ENCODE results near the gene ASH1L.

ASH1L gene

DNA sequence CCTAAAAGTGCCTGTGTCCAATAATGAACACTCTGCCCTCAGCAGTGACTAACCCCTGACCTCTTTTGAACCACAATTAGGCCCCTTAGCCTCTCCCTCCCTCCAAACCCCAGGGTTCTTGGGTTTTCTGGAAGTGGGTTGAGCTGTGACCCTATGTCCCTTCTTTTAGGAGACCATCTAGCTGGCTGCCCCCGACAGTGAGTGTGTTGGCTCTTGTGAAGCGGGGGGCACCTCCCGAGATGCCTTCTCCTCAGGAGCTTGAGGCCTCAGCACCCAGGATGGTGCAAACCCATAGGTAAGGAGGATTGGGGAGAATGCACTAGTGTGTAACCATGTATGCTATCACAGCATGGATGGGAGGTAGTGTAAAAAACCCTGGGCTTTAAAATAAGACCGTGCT lies 234.6 kb downstream of the ASH1L start:
- Histone ChIP-seq H3K4me3 (ENCODE audit: low read depth, low read length) (no peak overlapping the region), H3K4me1 (ENCODE audit: control insufficient read depth, insufficient read depth, low read length, unreplicated experiment) (peaks cover 4% of the 10 kb centered on the region), H3K27me3 (ENCODE audit: insufficient read depth, low read length) (no peaks in the 10 kb centered on the region), H3K79me2 (ENCODE audit: control insufficient read depth, insufficient read depth, low read length, unreplicated experiment) (peaks cover 25% of the 10 kb centered on the region), H3K27ac (ENCODE audit: low read depth, low read length) (no peak overlapping the region), H2AFZ (ENCODE audit: low read length, unreplicated experiment) (no peak overlapping the region), H3K36me3 (ENCODE audit: insufficient read depth, low read length) (0 out of 2 replicates have a peak, but pooled peaks cover 7% of the 10 kb centered on the region)

DNA sequence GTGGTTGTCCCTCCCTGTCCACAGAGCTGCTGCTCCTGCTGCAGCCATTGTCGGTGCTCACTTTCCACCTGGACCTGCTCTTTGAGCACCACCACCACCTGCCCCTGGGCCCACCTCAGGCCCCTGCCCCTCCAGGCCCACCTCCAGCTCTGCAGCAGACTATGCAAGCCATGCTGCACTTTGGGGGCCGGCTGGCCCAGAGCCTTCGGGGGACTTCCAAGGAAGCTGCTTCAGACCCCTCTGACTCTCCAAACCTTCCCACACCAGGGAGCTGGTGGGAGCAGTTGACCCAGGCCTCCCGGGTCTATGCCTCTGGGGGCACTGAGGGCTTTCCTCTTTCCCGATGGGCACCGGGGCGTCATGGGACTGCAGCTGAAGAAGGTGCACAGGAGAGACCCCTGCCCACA lies 236.0 kb downstream of the ASH1L start:
- no peak overlapping the region for H2AFZ ChIP-seq (ENCODE audit: low read length, unreplicated experiment)
- 0 out of 2 replicates have a peak, but pooled peaks cover 7% of the 10 kb centered on the region for H3K36me3 ChIP-seq (ENCODE audit: insufficient read depth, low read length)
- no peaks in the 10 kb centered on the region for H3K27me3 ChIP-seq (ENCODE audit: insufficient read depth, low read length)
- peaks cover 33% of the 10 kb centered on the region for H3K79me2 ChIP-seq (ENCODE audit: control insufficient read depth, insufficient read depth, low read length, unreplicated experiment)
- peaks cover 13% of the 10 kb centered on the region for H3K4me1 ChIP-seq (ENCODE audit: control insufficient read depth, insufficient read depth, low read length, unreplicated experiment)
- H3K4me3 ChIP-seq (ENCODE audit: low read depth, low read length): no peak overlapping the region; the same call in 1 of the 2 replicates
- no peak overlapping the region for H3K27ac ChIP-seq (ENCODE audit: low read depth, low read length)

DNA sequence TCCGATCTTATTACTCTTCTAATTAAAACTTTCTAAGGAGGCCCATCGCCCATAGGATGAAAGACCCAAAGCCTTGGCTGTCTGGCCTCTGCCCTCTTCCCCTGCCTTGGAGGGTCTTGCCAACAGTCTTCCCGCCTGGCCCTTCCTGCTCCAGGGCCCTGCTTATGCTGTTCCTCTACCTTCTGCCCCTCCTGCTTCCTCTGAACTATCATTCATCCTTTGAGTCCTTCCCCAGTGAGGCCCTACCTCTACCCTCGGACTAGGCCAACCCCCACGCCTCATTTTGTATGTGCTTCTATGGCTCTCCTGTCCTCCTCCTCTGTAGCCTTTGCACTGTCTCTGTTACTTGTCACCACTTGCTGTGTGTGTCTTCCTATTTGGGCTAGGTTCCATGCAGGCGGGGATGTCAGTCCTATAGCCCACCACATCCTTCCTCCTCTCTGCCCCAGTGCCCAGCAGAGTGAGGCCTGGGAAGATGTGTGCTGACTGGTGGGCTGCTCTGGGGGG lies 236.5 kb downstream of the ASH1L start:
- Histone ChIP-seq H3K79me2 (ENCODE audit: control insufficient read depth, insufficient read depth, low read length, unreplicated experiment) (peaks cover 39% of the 10 kb centered on the region), H3K36me3 (ENCODE audit: insufficient read depth, low read length) (0 out of 2 replicates have a peak, but pooled peaks cover 7% of the 10 kb centered on the region), H3K4me1 (ENCODE audit: control insufficient read depth, insufficient read depth, low read length, unreplicated experiment) (peaks cover 19% of the 10 kb centered on the region), H3K4me3 (ENCODE audit: low read depth, low read length) (peak overlapping the region; percentile 81), H3K27me3 (ENCODE audit: insufficient read depth, low read length) (no peaks in the 10 kb centered on the region), H3K27ac (ENCODE audit: low read depth, low read length) (no peak overlapping the region), H2AFZ (ENCODE audit: low read length, unreplicated experiment) (no peak overlapping the region)

DNA sequence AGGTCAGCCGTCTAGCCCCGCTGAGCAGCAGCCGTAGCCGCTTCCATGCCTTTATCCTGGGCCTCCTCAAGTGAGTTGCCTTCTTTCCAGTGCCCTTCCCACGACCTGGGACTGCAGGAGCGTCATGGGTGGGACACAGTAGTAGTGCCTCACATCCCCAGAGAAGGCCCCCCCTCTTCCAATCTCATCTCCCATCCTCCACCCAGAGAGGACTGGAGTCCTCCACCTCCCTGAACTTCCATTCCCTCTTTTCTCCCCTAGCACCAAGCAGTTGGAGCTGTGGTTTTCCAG lies 237.1 kb downstream of the ASH1L start:
- H3K27me3 ChIP-seq (ENCODE audit: insufficient read depth, low read length): no peaks in the 10 kb centered on the region
- no peak overlapping the region for H3K27ac ChIP-seq (ENCODE audit: low read depth, low read length)
- H3K4me3 ChIP-seq (ENCODE audit: low read depth, low read length): peak overlapping the region; percentile 81
- H3K79me2 ChIP-seq (ENCODE audit: control insufficient read depth, insufficient read depth, low read length, unreplicated experiment): peaks cover 41% of the 10 kb centered on the region
- H3K4me1 ChIP-seq (ENCODE audit: control insufficient read depth, insufficient read depth, low read length, unreplicated experiment): peaks cover 23% of the 10 kb centered on the region
- 0 out of 2 replicates have a peak, but pooled peaks cover 7% of the 10 kb centered on the region for H3K36me3 ChIP-seq (ENCODE audit: insufficient read depth, low read length)
- no peak overlapping the region for H2AFZ ChIP-seq (ENCODE audit: low read length, unreplicated experiment)

DNA sequence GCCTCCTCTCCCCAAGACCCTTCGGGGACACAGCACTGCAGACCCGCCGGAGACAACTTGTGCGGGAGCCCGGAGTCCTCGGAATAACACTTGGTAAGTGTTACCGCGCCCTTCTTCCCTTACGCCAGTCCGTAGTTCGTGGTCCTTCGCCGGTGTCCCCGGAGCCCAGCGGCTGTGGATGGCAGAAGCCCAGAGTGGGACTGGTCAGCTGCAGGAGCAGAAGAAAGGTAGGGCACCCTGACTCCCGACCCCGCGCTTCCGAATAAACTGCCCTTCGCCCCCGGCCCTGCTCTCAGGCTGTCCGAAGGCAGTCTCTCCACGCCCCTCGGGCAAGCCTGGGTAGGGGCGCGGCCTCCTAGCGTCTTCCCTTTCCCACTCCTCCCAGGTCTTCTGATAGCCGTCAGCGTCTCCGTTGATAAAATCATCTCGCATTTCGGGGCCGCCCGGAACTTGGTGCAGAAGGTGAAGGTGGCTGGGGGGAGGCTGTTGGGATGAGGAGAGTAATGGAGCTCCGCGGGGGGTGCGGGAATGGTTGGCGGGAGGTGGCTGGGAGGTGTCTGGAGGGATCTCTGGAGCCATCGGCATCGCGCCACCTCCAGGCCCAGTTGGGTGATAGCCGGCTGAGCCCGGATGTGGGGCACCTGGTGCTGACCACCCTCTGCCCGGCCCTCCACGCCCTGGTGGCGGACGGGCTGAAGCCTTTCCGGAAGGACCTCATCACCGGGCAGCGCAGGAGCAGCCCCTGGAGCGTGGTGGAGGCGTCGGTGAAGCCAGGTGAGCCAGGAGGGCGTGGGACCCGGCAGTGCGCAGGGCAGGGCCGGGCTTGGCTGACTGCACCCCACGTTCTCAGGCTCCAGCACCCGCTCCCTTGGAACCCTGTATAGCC lies 237.6 kb downstream of the ASH1L start:
- Histone ChIP-seq H3K4me1 (ENCODE audit: control insufficient read depth, insufficient read depth, low read length, unreplicated experiment) (peaks cover 29% of the 10 kb centered on the region), H3K36me3 (ENCODE audit: insufficient read depth, low read length) (peaks cover 7% of the 10 kb centered on the region; the same call in 1 of the 2 replicates), H2AFZ (ENCODE audit: low read length, unreplicated experiment) (peak overlapping the region; percentile 50), H3K79me2 (ENCODE audit: control insufficient read depth, insufficient read depth, low read length, unreplicated experiment) (peaks cover 41% of the 10 kb centered on the region), H3K27me3 (ENCODE audit: insufficient read depth, low read length) (no peaks in the 10 kb centered on the region), H3K4me3 (ENCODE audit: low read depth, low read length) (peak overlapping the region; percentile 81), H3K27ac (ENCODE audit: low read depth, low read length) (peak overlapping the region; percentile 7; the same call in 1 of the 2 replicates)

DNA sequence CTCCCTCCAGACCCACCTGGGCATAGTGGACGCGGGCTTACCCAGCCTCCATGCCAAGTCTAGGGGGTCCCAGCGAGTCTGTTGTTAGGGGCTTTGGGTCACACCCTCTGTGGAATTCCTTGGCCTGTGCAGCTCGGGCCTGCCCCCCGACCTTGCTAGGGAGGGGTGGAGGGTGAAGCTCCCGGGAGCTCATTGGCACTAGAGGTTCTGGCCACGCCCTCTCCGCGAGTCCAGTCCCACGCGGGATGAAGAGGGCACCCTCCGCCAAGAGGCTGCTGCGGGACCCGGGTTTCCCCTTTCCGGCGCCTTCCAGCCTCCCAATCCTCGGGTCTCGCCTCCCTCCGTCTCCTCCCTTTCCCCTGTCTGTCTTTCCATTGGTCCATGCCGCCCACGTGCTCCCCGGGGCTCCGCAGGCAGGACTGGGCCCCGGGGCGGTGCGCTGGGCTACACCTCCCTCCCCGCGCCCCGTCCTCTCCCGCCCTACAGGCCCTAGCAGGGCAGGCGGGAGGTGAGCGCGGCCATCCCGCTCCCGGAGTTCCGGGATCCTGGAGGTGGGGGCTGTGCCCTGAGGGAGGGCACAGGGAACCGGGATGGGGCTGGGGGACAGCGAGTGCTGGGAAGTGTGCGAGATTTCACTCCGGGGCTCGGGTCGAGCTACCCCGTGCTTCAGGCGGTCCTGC lies 238.4 kb downstream of the ASH1L start:
- H3K27ac ChIP-seq (ENCODE audit: low read depth, low read length): peak overlapping the region; percentile 89
- peaks cover 13% of the 10 kb centered on the region; the same call in 1 of the 2 replicates for H3K36me3 ChIP-seq (ENCODE audit: insufficient read depth, low read length)
- H3K4me3 ChIP-seq (ENCODE audit: low read depth, low read length): peak overlapping the region; percentile 81
- peak overlapping the region; percentile 50 for H2AFZ ChIP-seq (ENCODE audit: low read length, unreplicated experiment)
- H3K4me1 ChIP-seq (ENCODE audit: control insufficient read depth, insufficient read depth, low read length, unreplicated experiment): peaks cover 29% of the 10 kb centered on the region
- H3K79me2 ChIP-seq (ENCODE audit: control insufficient read depth, insufficient read depth, low read length, unreplicated experiment): peaks cover 41% of the 10 kb centered on the region
- no peaks in the 10 kb centered on the region for H3K27me3 ChIP-seq (ENCODE audit: insufficient read depth, low read length)

DNA sequence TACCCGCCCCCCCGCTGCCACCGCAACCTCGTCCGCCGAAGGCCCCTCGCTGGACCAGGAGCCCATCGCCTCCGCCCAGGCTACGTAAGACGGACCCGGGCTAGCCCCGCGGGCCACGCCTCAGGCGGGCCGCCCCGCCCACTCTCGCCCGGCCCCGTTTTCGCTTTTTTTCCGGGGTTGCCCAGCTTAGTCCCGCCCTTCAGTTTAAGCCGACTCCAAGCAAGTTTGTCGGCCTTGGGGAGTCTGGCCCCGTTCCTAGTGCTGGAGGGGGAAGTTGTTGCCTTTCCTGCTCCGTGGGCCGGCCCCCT lies 238.9 kb downstream of the ASH1L start:
- Histone ChIP-seq H2AFZ (ENCODE audit: low read length, unreplicated experiment) (peak overlapping the region; percentile 16), H3K36me3 (ENCODE audit: insufficient read depth, low read length) (peaks cover 16% of the 10 kb centered on the region; the same call in 1 of the 2 replicates)

DNA sequence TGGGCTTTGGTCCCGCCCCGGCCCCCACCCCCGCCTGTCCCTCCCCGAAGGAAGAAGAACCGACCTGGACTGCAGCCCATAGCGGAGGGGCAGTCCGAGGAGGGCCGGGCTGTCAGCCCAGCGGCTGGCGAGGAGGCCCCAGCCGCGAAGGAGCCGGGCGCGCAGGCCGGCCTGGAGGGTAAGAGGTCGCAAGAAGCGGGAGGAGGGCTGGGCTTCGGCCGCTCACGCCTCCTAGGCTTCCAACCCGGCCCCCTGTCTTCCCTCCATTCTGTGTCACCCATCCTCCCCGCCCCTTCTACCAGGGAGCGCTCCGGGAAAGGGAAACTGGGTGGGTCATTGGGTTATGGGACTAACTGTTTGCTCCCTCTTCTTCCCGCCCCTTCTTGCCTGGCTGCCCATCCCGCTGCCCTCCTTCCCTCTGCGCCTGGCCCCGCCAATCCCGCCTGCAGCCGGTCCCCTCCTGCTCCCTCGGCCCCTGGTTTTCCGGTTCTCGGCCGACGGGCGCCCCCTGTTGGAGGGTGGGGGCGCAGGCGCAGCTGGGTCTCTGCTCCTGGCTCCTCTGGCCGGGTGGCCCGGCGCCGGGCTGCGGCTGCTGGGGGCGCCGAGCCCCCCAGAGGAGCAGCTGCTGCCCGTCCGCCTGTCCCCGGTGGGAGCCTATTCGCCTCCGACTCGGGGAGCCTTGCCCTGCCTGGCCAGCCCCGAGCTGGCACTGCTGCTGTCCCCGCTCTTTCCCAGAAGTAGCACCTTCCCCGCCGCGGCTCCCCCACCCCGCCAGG lies 239.5 kb downstream of the ASH1L start:
- H3K4me1 ChIP-seq (ENCODE audit: control insufficient read depth, insufficient read depth, low read length, unreplicated experiment): peaks cover 29% of the 10 kb centered on the region
- no peaks in the 10 kb centered on the region for H3K27me3 ChIP-seq (ENCODE audit: insufficient read depth, low read length)
- H3K4me3 ChIP-seq (ENCODE audit: low read depth, low read length): peak overlapping the region; percentile 81
- H3K79me2 ChIP-seq (ENCODE audit: control insufficient read depth, insufficient read depth, low read length, unreplicated experiment): peaks cover 41% of the 10 kb centered on the region
- H2AFZ ChIP-seq (ENCODE audit: low read length, unreplicated experiment): no peak overlapping the region
- H3K36me3 ChIP-seq (ENCODE audit: insufficient read depth, low read length): peaks cover 16% of the 10 kb centered on the region; the same call in 1 of the 2 replicates
- H3K27ac ChIP-seq (ENCODE audit: low read depth, low read length): peak overlapping the region; percentile 89

More for the DNA sequence above, 238.9 kb downstream of the ASH1L start:
- Histone ChIP-seq H3K27me3 (ENCODE audit: insufficient read depth, low read length) (no peaks in the 10 kb centered on the region), H3K4me1 (ENCODE audit: control insufficient read depth, insufficient read depth, low read length, unreplicated experiment) (peaks cover 29% of the 10 kb centered on the region), H3K27ac (ENCODE audit: low read depth, low read length) (peak overlapping the region; percentile 89), H3K4me3 (ENCODE audit: low read depth, low read length) (peak overlapping the region; percentile 81), H3K79me2 (ENCODE audit: control insufficient read depth, insufficient read depth, low read length, unreplicated experiment) (peaks cover 41% of the 10 kb centered on the region)

DNA sequence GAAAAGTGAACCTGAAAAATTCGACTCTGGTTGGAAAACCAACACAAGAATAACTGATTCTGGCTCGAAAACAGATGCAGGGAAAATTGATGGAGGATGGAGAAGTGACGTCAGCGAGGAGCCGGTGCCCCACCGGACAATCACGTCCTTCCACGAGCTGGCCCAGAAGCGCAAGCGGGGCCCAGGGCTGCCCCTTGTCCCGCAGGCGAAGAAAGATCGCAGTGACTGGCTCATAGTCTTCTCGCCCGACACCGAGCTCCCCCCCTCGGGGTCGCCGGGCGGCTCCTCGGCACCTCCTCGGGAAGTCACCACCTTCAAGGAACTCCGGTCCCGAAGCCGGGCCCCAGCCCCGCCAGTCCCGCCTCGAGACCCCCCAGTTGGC lies 240.0 kb downstream of the ASH1L start:
- Histone ChIP-seq H3K4me1 (ENCODE audit: control insufficient read depth, insufficient read depth, low read length, unreplicated experiment) (peaks cover 29% of the 10 kb centered on the region), H3K27ac (ENCODE audit: low read depth, low read length) (peak overlapping the region; percentile 89)

More for the DNA sequence above, 240.0 kb downstream of the ASH1L start:
- H3K79me2 ChIP-seq (ENCODE audit: control insufficient read depth, insufficient read depth, low read length, unreplicated experiment): peaks cover 41% of the 10 kb centered on the region
- H2AFZ ChIP-seq (ENCODE audit: low read length, unreplicated experiment): no peak overlapping the region
- H3K27me3 ChIP-seq (ENCODE audit: insufficient read depth, low read length): no peaks in the 10 kb centered on the region
- peak overlapping the region; percentile 81 for H3K4me3 ChIP-seq (ENCODE audit: low read depth, low read length)
- H3K36me3 ChIP-seq (ENCODE audit: insufficient read depth, low read length): peaks cover 16% of the 10 kb centered on the region; the same call in 1 of the 2 replicates

All from ACC112 (cell line).